Activated T-helper 1 cell treated with anti-CD3 and anti-CD28 coated beads, Interleukin-12 subunit alpha, Interleukin-12 subunit beta, Interleukin-2, Interleukin-4 antibody, amounts not matched to agents 30 ng/mL and 10 ng/mL and 1 ng/mL, durations not matched to agents 14 hours and 24 hours and 36 hours (primary cell): Measurements from ENCODE around the gene INSYN2B. TPM values are rescaled to one million over a fixed set of nuclear protein-coding genes. Genes with fewer than 3 reads are reported as not detected.
A peak's percentile ranks its signal among the peaks of the same experiment; 100 is the strongest.

Source experiments
- DNase-seq: peaks from one replicate; pipeline ENCODE4 v3.0.0; 2021; ENCODE audit warnings: low spot score
- H3K27ac Mint-ChIP-seq: one replicate; pipeline ENCODE4 v1.8.0; 2021; ENCODE audit warnings: mild to moderate bottlenecking, mixed read lengths
- H3K27me3 Mint-ChIP-seq: one replicate; pipeline ENCODE4 v1.8.0; 2022; ENCODE audit warnings: mild to moderate bottlenecking, moderate library complexity, mixed read lengths; ENCODE audit not compliant: insufficient read depth
- H3K36me3 Mint-ChIP-seq: one replicate; pipeline ENCODE4 v1.8.0; 2021; ENCODE audit warnings: low read depth, mixed read lengths
- H3K4me1 Mint-ChIP-seq: one replicate; pipeline ENCODE4 v1.8.0; 2021; ENCODE audit warnings: low read depth, mixed read lengths
- H3K4me3 Mint-ChIP-seq: one replicate; pipeline ENCODE4 v1.8.0; 2021; ENCODE audit warnings: mild to moderate bottlenecking, moderate library complexity, mixed read lengths
- H3K9me3 Mint-ChIP-seq: one replicate; pipeline ENCODE4 v1.8.0; 2021; ENCODE audit warnings: mixed read lengths
- intact Hi-C: fragments of 100-400 bp; cut with micrococcal nuclease; formaldehyde crosslinking; loops from one replicate; pipeline ENCODE4 v1.15.1; 2024
- total RNA-seq: library from RNA; stranded (reverse); gene quantifications from 2 replicates; pipeline ENCODE4 v1.2.3, GENCODE V29; 2022

The INSYN2B gene
- total RNA-seq, 1 donor from 2014 or later: not detected

- no peak for DNase-seq
- no peaks in the 10 kb centered on the region for H3K27me3 Mint-ChIP-seq
- H3K9me3 Mint-ChIP-seq: no peaks in the 10 kb centered on the region
- H3K27ac Mint-ChIP-seq: peak overlapping the region; percentile 27
- peaks cover 51% of the 10 kb centered on the region for H3K4me1 Mint-ChIP-seq
- intact Hi-C loops: loop anchor here (2.0 kb wide), 1 partner anchor 24 kb away; no protein-coding TSS in a partner anchor
- peaks cover 30% of the 10 kb centered on the region for H3K36me3 Mint-ChIP-seq
- no peak overlapping the region for H3K4me3 Mint-ChIP-seq
Measured at GRCh38 chr5:169828385-169828784, 151.9 kb downstream of the INSYN2B start.

- Mint-ChIP-seq H3K9me3 (peaks cover under 1% of the 10 kb centered on the region), H3K27ac (no peak overlapping the region), H3K27me3 (no peaks in the 10 kb centered on the region), H3K4me1 (peaks cover 45% of the 10 kb centered on the region), H3K36me3 (peaks cover 34% of the 10 kb centered on the region), H3K4me3 (no peak overlapping the region)
- no peak for DNase-seq
- intact Hi-C loops: loop anchor here (2.0 kb wide), 1 partner anchor 23 kb away; no protein-coding TSS in a partner anchor
Measured at GRCh38 chr5:169827769-169828168, 152.5 kb downstream of the INSYN2B start.

- H3K4me1 Mint-ChIP-seq: peaks cover 33% of the 10 kb centered on the region
Measured at GRCh38 chr5:169826618-169827017, 153.7 kb downstream of the INSYN2B start.

GRCh38 chr5:169817031-169817430 is 163.3 kb downstream of the INSYN2B start:
- Mint-ChIP-seq H3K4me3 (no peak overlapping the region), H3K36me3 (peaks cover 64% of the 10 kb centered on the region), H3K4me1 (peaks cover 19% of the 10 kb centered on the region), H3K27ac (peak overlapping the region; percentile 67), H3K27me3 (no peaks in the 10 kb centered on the region), H3K9me3 (no peaks in the 10 kb centered on the region)
- intact Hi-C loops: no loop called here
- DNase-seq: no peak

More at GRCh38 chr5:169826618-169827017, 153.7 kb downstream of the INSYN2B start:
- no peak for DNase-seq
- peak overlapping the region; percentile 16 for H3K27ac Mint-ChIP-seq
- H3K4me3 Mint-ChIP-seq: no peak overlapping the region
- peaks cover 8% of the 10 kb centered on the region for H3K9me3 Mint-ChIP-seq
- H3K36me3 Mint-ChIP-seq: peaks cover 41% of the 10 kb centered on the region
- no peaks in the 10 kb centered on the region for H3K27me3 Mint-ChIP-seq
- intact Hi-C loops: no loop called here

- Mint-ChIP-seq H3K4me3 (no peak overlapping the region), H3K9me3 (no peaks in the 10 kb centered on the region), H3K4me1 (peaks cover 19% of the 10 kb centered on the region), H3K27ac (no peak overlapping the region), H3K36me3 (peaks cover 54% of the 10 kb centered on the region), H3K27me3 (no peaks in the 10 kb centered on the region)
- DNase-seq: no peak
- intact Hi-C loops: no loop called here
Measured at GRCh38 chr5:169814522-169814921, 165.8 kb downstream of the INSYN2B start.

Other genes starting within 250 kb of the INSYN2B start
- gene FOXI1, start 125.4 kb upstream of the INSYN2B start, total RNA-seq: not detected in 2 replicates